ENCODE data around the gene RAC2.

DNA sequence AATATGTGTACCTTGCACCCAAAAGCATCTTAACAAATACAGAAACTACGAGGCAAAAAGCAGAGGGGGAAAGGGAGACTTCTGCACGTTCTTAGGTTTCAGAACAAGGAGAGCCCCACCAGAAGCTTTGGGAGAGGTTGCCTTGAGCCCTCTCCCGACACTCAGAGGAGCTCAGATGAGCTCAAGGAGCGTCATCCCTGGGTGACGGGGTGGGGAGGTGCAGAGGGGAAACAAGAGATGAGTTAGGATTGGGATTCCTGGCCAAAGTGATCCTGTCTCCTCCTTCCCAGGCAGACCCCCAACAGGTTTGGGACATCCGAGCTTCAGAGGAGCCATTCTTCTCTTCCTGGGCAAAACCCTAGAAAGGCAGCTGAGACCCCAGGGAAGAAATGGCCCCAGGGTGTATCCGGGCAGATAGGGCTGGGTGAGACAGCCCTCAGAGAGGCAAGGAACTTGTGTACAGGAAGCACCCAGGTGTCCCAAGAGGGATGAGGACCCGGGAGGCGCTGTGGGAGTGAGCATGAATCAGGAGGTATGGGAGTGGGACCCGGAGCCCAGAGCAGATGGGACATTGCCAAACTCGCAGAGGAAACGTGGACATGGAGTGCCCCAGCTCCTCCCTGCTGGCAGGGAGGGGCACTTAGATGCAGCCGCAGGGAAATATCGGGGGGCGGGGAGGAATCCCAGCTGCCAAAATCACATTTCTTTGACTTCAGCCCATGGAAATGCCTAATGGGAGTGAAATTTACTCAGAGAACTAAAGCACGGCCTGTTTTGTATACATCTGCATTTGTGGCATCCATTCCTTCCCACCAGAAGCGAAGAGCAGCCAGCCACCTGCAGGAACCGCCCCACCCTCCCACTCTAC, 68.4 kb downstream of the RAC2 start:
- TF ChIP-seq NFE2L1 (tag; IDR thresholded peaks at IDR 0.05; ENCODE audit: borderline replicate concordance, low read depth) (no peak), CCAR2 (IDR thresholded peaks at IDR 0.05; ENCODE audit: low read depth, low read length) (no peak), FOS (IDR thresholded peaks at IDR 0.05; ENCODE audit: extremely low read depth, insufficient read length) (no peak), KAT2B (IDR thresholded peaks at IDR 0.05; ENCODE audit: low read depth, low read length) (no peak), BHLHE40 (IDR thresholded peaks at IDR 0.05; ENCODE audit: low read length) (no peak), SIN3A (IDR thresholded peaks at IDR 0.05; ENCODE audit: borderline replicate concordance in 2 of 2, control insufficient read depth in 1 of 2, low read depth in 2 of 2, low read length in 2 of 2) (no peak), MAFK (IDR thresholded peaks at IDR 0.05; ENCODE audit: low read length) (no peak), ZNF274 (IDR thresholded peaks at IDR 0.05; ENCODE audit: borderline replicate concordance, low read depth, low read length) (no peak), TAF15 (IDR thresholded peaks at IDR 0.05; ENCODE audit: low read depth, low read length) (no peak), ZBTB8A (IDR thresholded peaks at IDR 0.05; ENCODE audit: partially characterized antibody) (no peak), NFXL1 (CRISPR knock-in tag; IDR thresholded peaks at IDR 0.05) (no peak), ZNF253 (CRISPR knock-in tag; conservative IDR thresholded peaks at IDR 0.05) (no peak)
- TF ChIP-seq, protein P1, sequence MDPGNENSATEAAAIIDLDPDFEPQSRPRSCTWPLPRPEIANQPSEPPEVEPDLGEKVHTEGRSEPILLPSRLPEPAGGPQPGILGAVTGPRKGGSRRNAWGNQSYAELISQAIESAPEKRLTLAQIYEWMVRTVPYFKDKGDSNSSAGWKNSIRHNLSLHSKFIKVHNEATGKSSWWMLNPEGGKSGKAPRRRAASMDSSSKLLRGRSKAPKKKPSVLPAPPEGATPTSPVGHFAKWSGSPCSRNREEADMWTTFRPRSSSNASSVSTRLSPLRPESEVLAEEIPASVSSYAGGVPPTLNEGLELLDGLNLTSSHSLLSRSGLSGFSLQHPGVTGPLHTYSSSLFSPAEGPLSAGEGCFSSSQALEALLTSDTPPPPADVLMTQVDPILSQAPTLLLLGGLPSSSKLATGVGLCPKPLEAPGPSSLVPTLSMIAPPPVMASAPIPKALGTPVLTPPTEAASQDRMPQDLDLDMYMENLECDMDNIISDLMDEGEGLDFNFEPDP (CRISPR knock-in tag; IDR thresholded peaks at IDR 0.05) = no peak
- TF ChIP-seq, protein P2, sequence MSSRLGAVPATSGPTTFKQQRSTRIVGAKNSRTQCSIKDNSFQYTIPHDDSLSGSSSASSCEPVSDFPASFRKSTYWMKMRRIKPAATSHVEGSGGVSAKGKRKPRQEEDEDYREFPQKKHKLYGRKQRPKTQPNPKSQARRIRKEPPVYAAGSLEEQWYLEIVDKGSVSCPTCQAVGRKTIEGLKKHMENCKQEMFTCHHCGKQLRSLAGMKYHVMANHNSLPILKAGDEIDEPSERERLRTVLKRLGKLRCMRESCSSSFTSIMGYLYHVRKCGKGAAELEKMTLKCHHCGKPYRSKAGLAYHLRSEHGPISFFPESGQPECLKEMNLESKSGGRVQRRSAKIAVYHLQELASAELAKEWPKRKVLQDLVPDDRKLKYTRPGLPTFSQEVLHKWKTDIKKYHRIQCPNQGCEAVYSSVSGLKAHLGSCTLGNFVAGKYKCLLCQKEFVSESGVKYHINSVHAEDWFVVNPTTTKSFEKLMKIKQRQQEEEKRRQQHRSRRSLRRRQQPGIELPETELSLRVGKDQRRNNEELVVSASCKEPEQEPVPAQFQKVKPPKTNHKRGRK (tag; IDR thresholded peaks at IDR 0.05) = no peak

Data from K562 (cell line).